Right lobe of liver (tissue), 6 donors: ENCODE data around the gene EIF4A3. TPM values are rescaled to one million over a fixed set of nuclear protein-coding genes. Genes with fewer than 3 reads are reported as not detected.

ENCODE experiments used
- ATAC-seq, 4 donors: fragments of 200-7000 bp; cut with Tn5 transposase; one replicate each; pipeline ENCODE4 v1.9.1; 2020; ENCODE audit warnings: mild to moderate bottlenecking in 4 of 4, moderate library complexity in 4 of 4
- DNase-seq, 3 donors: peaks; one replicate each; pipeline ENCODE4 v3.0.0-alpha.2; 2020
- H3K27ac ChIP-seq, 3 donors: fragments of 200-600 bp; one replicate each; pipeline ENCODE4 v1.8.0; 2022
- H3K27me3 ChIP-seq, 2 donors: fragments of 200-600 bp; one replicate each; pipeline ENCODE4 v1.8.0; 2022
- H3K36me3 ChIP-seq, 4 donors: fragments of 200-600 bp; sonication (generic) in 1 of 4; one replicate each; pipeline versions ENCODE4 v1.5.1 to v1.8.0; 2017 to 2022; ENCODE audit warnings: control low read depth in 1 of 4
- H3K4me1 ChIP-seq, 4 donors: fragments of 200-600 bp; sonication (generic) in 1 of 4; one replicate each; pipeline versions ENCODE4 v1.5.1 to v1.8.0; 2017 to 2022; ENCODE audit warnings: control low read depth in 1 of 4
- H3K4me3 ChIP-seq, 3 donors: fragments of 200-600 bp; one replicate each; pipeline ENCODE4 v1.8.0; 2022
- H3K9me3 ChIP-seq, 4 donors: fragments of 200-600 bp; sonication (generic) in 1 of 4; one replicate each; pipeline versions ENCODE4 v1.5.1 to v1.8.0; 2017 to 2022; ENCODE audit warnings: control low read depth in 1 of 4
- POLR2A ChIP-seq: fragments of 450-650 bp; IDR thresholded peaks from one replicate; pipeline ENCODE4 v1.6.1; 2017; ENCODE audit warnings: antibody characterized with exemption, mild to moderate bottlenecking
- WGBS: methylation state at CpG from one replicate; pipeline ENCODE4 v1.1.6; 2018; ENCODE audit warnings: low coverage, low lambda C conversion rate; ENCODE audit not compliant: insufficient coverage; ENCODE audit errors: missing lambda C conversion rate; 5-methylcytosine and 5-hydroxymethylcytosine counted together
- intact Hi-C, 2 donors: fragments of 100-400 bp; cut with DNase I; formaldehyde crosslinking; loops; one replicate each; pipeline versions ENCODE4 v1.11.2 to v1.14.1; 2022
- total RNA-seq, 6 experiments: library from RNA; depleted of rRNA in 2 of 6; stranded (reverse); fragments of >200 nt in 2 of 6; fragmentation: NEBNext Ultra II Directional in 3 of 6; extraction: Animal tissue kit (Norgen Biotek cat#: 25700) in 3 of 6; gene quantifications; one replicate each; pipeline versions ENCODE4 v1.1.0 to v1.2.4, GENCODE V29; 2016 to 2023
- TF ChIP-seq, protein P1 (sequence below), 4 donors: fragments of 200-600 bp in 3 of 4; fragments of 450-650 bp in 1 of 4; IDR thresholded peaks; one replicate each; pipeline versions ENCODE4 v1.5.1 to v1.8.0; 2016 to 2022; ENCODE audit warnings: antibody characterized with exemption in 4 of 4, mild to moderate bottlenecking in 2 of 4
- donor health status: DM: no; HTN: yes; CAD: no.
- donor health status: DM: no; HTN: no; CAD: no.
- donor health status: DM: no; HTN: no; CAD: no.
- donor health status: DM: no; HTN: yes; CAD: no.
- donor health status: DM: no; HTN: yes; CAD: no.

The EIF4A3 gene
- total RNA-seq, 6 experiments from 2014 or later: 21.6 to 41.7 (median 32.2) TPM

DNA sequence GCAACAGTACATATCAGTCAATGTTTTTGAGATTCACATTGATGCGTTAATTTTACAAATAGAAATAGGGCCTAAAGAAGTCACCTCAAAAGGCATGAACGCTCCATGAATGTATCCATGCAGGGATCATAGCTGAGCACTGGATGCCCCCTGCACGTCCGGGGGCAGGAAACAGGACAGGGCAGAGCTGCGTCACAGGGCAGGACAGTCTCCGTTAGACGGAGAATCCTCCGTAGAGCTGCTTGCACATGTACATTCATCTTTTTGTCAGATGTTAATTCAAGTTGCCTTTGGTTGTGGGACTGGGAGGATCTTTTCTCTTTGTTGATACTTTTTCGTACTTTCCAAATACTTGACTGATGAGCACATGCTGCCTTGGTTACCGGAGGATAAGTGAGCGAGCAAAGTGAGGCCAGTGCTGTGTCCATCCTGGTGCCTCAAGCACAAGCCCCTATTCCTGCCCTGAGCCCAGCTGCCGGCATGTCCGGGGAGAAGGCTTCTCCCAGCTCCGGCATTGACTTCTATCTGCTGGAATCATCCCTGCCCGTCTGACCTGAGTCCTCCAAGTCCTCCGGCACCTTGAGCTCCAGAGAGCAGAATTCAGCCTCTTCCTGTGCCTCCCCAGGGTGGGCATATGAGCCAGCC, 30.5 kb downstream of the EIF4A3 start:
- H3K27me3 ChIP-seq: no peaks in the 10 kb centered on the region
- no peak for TF ChIP-seq POLR2A
- TF ChIP-seq, protein P1, sequence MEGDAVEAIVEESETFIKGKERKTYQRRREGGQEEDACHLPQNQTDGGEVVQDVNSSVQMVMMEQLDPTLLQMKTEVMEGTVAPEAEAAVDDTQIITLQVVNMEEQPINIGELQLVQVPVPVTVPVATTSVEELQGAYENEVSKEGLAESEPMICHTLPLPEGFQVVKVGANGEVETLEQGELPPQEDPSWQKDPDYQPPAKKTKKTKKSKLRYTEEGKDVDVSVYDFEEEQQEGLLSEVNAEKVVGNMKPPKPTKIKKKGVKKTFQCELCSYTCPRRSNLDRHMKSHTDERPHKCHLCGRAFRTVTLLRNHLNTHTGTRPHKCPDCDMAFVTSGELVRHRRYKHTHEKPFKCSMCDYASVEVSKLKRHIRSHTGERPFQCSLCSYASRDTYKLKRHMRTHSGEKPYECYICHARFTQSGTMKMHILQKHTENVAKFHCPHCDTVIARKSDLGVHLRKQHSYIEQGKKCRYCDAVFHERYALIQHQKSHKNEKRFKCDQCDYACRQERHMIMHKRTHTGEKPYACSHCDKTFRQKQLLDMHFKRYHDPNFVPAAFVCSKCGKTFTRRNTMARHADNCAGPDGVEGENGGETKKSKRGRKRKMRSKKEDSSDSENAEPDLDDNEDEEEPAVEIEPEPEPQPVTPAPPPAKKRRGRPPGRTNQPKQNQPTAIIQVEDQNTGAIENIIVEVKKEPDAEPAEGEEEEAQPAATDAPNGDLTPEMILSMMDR (IDR thresholded peaks at IDR 0.05): no peak
- H3K36me3 ChIP-seq: no peaks in the 10 kb centered on the region
- DNase-seq (no peak), ATAC-seq (no peak)
- 90% methylated on average over 1 of the region's 16 CpGs for WGBS
- intact Hi-C loops: no loop called here
- no peaks in the 10 kb centered on the region for H3K4me1 ChIP-seq
- no peak overlapping the region for H3K27ac ChIP-seq
- no peak overlapping the region for H3K4me3 ChIP-seq
- H3K9me3 ChIP-seq: no peaks in the 10 kb centered on the region

GRCh38 chr17:80115159-80115558, 31.8 kb downstream of the EIF4A3 start:
- DNase-seq (no peak), ATAC-seq (no peak)
- no peaks in the 10 kb centered on the region for H3K36me3 ChIP-seq
- no peaks in the 10 kb centered on the region for H3K27me3 ChIP-seq
- no peak for TF ChIP-seq POLR2A
- TF ChIP-seq, protein P1 (IDR thresholded peaks at IDR 0.05): no peak
- no peaks in the 10 kb centered on the region for H3K9me3 ChIP-seq
- H3K27ac ChIP-seq: no peak overlapping the region
- intact Hi-C loops: no loop called here
- no peaks in the 10 kb centered on the region for H3K4me1 ChIP-seq
- WGBS: 80% methylated on average over 8 of the region's 8 CpGs
- no peak overlapping the region for H3K4me3 ChIP-seq

DNA sequence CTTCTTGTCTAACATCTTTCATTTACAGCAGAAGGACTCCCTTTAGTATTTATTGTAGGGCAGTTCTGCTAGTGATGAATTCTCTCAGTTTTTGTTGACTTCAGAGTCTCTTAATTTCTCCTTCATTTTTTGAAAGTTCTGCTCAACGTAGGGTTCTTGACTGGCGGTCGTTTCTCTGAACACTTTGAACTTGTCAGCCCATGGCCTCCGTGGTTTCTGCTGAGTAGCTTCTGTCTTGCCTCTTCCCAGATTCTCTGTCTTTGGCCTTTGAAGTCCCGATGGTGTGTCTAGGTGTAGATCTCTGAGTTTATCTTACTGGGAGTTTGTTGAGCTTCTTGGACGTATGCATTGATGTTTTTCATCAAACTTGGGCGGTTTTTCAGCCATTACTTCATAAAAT, 32.2 kb downstream of the EIF4A3 start:
- intact Hi-C loops: no loop called here
- ATAC-seq (no peak), DNase-seq (no peak)
- H3K27ac ChIP-seq: no peak overlapping the region
- TF ChIP-seq, protein P1 (IDR thresholded peaks at IDR 0.05): no peak
- TF ChIP-seq POLR2A: no peak
- no peak overlapping the region for H3K4me3 ChIP-seq
- no peaks in the 10 kb centered on the region for H3K9me3 ChIP-seq
- no peaks in the 10 kb centered on the region for H3K27me3 ChIP-seq
- H3K4me1 ChIP-seq: no peaks in the 10 kb centered on the region
- 80% methylated on average over 1 of the region's 7 CpGs for WGBS
- H3K36me3 ChIP-seq: no peaks in the 10 kb centered on the region

DNA sequence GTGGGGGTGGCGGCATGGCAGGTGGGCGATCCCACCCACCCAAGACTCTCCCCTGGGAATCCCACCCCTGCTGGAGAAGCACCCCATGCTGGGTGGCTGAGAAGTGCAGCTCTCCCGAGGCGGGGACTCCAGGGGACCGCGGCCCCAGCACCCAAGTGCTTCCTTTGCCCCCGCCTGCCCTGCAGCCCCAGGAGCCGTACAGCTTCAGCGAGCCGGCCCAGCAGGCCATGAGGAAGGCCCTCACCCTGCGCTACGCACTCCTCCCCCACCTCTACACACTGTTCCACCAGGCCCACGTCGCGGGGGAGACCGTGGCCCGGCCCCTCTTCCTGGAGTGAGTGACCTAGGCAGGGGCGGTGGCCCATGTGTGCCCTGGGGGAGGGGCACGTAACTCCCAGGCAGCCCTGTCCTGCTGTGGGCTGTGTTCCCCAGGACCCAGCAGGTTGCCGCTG, 33.9 kb downstream of the EIF4A3 start:
- no peak for DNase-seq
- no peaks in the 10 kb centered on the region for H3K27me3 ChIP-seq
- no peaks in the 10 kb centered on the region for H3K9me3 ChIP-seq
- TF ChIP-seq POLR2A: no peak
- TF ChIP-seq, protein P1 (IDR thresholded peaks at IDR 0.05): no peak
- intact Hi-C loops: no loop called here
- H3K36me3 ChIP-seq: no peaks in the 10 kb centered on the region
- no peak for ATAC-seq
- no peak overlapping the region for H3K27ac ChIP-seq
- no peaks in the 10 kb centered on the region for H3K4me1 ChIP-seq
- no peak overlapping the region for H3K4me3 ChIP-seq
- WGBS: 73% methylated on average over 3 of the region's 20 CpGs
